Neutrophil (primary cell): ENCODE results near the gene HIVEP3.

ENCODE experiments used
- H3K27ac ChIP-seq: fragments of 200-600 bp; sonication (generic); 2 replicates; pipeline ENCODE4 v1.5.1; 2016; ENCODE audit warnings: mild to moderate bottlenecking, moderate library complexity
- H3K27me3 ChIP-seq: fragments of 200-600 bp; sonication (generic); 2 replicates; pipeline ENCODE4 v1.6.0; 2016; ENCODE audit warnings: mild to moderate bottlenecking
- H3K36me3 ChIP-seq: fragments of 200-600 bp; sonication (generic); 2 replicates; pipeline ENCODE4 v1.5.1; 2017
- H3K4me1 ChIP-seq, 2 experiments: fragments of 200-600 bp in 1 of 2; sonication (generic) in 1 of 2; 1 replicate in 1 of 2; 2 replicates in 1 of 2; pipeline versions ENCODE4 v1.5.1 to v1.6.1; 2013 to 2016; ENCODE audit warnings: low read depth in 1 of 2, low read length in 1 of 2, mild to moderate bottlenecking in 1 of 2, moderate library complexity in 1 of 2; ENCODE audit not compliant: control insufficient read depth in 1 of 2, insufficient read depth in 1 of 2
- H3K4me3 ChIP-seq, 2 experiments: fragments of 200-600 bp in 1 of 2; sonication (generic) in 1 of 2; 1 replicate in 1 of 2; 2 replicates in 1 of 2; pipeline ENCODE4 v1.5.1; 2013 to 2016; ENCODE audit warnings: low read depth in 1 of 2, low read length in 1 of 2, mild to moderate bottlenecking in 1 of 2, moderate library complexity in 1 of 2
- H3K9me3 ChIP-seq: fragments of 200-600 bp; sonication (generic); 2 replicates; pipeline ENCODE4 v1.5.1; 2016
- CTCF ChIP-seq: fragments of 200-600 bp; sonication (generic); IDR thresholded peaks from 2 replicates; pipeline ENCODE4 v1.5.1; 2016; ENCODE audit warnings: antibody characterized with exemption

The HIVEP3 gene

DNA sequence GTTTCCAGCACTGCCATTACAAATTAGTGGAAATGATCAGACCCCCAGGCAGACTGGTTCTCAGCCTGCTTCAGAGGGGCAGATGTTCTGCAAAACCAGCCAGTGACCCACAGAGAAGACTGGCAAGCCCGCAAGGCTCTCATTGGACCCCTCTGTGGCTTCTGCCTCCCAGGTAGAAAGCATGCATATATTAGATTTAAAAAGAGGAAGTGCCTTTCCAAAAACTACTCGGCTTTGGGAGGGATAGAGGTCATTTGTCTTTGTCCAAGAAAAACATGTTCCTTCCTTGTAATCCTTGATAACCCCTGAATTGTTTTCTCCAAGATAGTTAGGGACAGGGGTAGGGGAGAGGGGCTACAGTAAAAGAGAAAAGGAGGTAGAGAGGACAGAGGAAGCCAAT is 11.8 kb downstream of the HIVEP3 start:
- H3K36me3 ChIP-seq = no peaks in the 10 kb centered on the region
- H3K27ac ChIP-seq = no peak overlapping the region
- TF ChIP-seq CTCF = no peak
- no peaks in the 10 kb centered on the region for H3K4me1 ChIP-seq
- no peaks in the 10 kb centered on the region for H3K9me3 ChIP-seq
- H3K27me3 ChIP-seq = peaks cover 6% of the 10 kb centered on the region
- H3K4me3 ChIP-seq = no peak overlapping the region

DNA sequence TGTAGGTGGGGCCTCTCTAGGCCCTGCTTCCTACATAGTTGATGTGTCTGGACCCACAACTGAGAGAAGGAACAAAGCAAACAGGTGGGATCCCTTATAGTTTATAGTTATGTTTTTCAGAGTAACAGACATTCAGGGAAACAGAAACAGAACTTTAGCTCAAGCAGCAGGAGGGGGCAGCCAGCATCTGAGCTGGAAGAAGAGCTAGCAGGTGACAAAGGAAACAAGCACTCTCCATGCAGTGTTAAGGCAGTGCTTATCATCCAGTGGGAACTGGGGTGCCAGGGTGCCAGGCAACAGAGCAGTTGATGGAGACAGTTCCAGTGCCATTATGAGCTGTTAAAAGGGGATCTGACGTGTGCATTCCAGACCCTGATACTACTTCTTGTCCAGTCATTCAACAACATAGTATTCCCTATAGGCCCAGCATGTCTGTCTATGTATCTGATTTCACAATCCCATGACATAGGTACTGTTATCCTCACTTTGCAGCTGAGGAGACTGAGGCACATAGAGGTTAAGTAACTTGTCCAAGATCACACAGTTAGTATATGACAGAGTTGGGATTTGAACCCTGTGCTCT is 13.5 kb downstream of the HIVEP3 start:
- no peaks in the 10 kb centered on the region for H3K36me3 ChIP-seq
- H3K27ac ChIP-seq = no peak overlapping the region
- TF ChIP-seq CTCF = no peak
- no peaks in the 10 kb centered on the region for H3K27me3 ChIP-seq
- no peaks in the 10 kb centered on the region for H3K4me1 ChIP-seq
- H3K4me3 ChIP-seq = no peak overlapping the region
- H3K9me3 ChIP-seq = no peaks in the 10 kb centered on the region

- H3K4me3 ChIP-seq = no peak overlapping the region
- no peak for TF ChIP-seq CTCF
- no peak overlapping the region for H3K27ac ChIP-seq
- H3K27me3 ChIP-seq = no peaks in the 10 kb centered on the region
- no peaks in the 10 kb centered on the region for H3K4me1 ChIP-seq
- H3K9me3 ChIP-seq = no peaks in the 10 kb centered on the region
- no peaks in the 10 kb centered on the region for H3K36me3 ChIP-seq
These were observed 16.1 kb downstream of the HIVEP3 start for GRCh38 chr1:41902664-41903063.

DNA sequence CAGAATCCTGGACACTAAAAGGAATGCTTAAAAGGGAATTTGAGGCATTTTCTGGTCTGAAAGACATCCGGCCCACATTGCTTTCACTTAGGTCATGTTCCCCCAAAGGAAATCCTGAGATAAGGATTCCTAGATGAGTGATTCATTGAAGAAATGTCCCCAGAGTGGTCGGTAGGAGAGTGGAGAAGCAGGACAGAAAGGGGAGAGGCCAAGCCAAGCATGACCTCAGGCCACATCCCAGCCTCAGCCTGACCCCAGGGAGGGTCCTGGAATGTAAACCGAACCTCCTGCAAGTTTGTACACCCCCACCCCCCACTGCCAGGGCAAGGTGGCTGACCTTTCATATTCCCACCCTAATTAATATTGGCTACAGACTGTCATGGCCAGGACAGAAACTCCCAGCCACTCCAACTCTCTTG is 16.6 kb downstream of the HIVEP3 start:
- Histone ChIP-seq H3K9me3 (no peaks in the 10 kb centered on the region), H3K4me1 (no peaks in the 10 kb centered on the region), H3K27me3 (no peaks in the 10 kb centered on the region), H3K36me3 (no peaks in the 10 kb centered on the region), H3K27ac (no peak overlapping the region), H3K4me3 (no peak overlapping the region)
- TF ChIP-seq CTCF = no peak

- Histone ChIP-seq H3K4me3 (no peak overlapping the region), H3K4me1 (no peaks in the 10 kb centered on the region), H3K27me3 (no peaks in the 10 kb centered on the region), H3K36me3 (no peaks in the 10 kb centered on the region), H3K9me3 (no peaks in the 10 kb centered on the region), H3K27ac (no peak overlapping the region)
- TF ChIP-seq CTCF = no peak
These were observed 17.2 kb downstream of the HIVEP3 start for GRCh38 chr1:41901551-41901950.
